Stimulated activated CD4-positive, alpha-beta T cell treated with anti-CD3 and anti-CD28 coated beads, Interleukin-12 subunit alpha, Interleukin-12 subunit beta, amount 100 ng/mL, for 24 hours (primary cell): ENCODE results near the gene MIER2.

ENCODE experiments used
- DNase-seq, 2 experiments: peaks; one replicate each; pipeline ENCODE4 v3.0.0-alpha.2; 2020; ENCODE audit warnings: low read depth in 2 of 2

The MIER2 gene

GRCh38 chr19:307793-308420 lies 36.7 kb downstream of the MIER2 start:
- no peak for DNase-seq

GRCh38 chr19:307111-307531 lies 37.5 kb downstream of the MIER2 start:
- DNase-seq = no peak

DNA sequence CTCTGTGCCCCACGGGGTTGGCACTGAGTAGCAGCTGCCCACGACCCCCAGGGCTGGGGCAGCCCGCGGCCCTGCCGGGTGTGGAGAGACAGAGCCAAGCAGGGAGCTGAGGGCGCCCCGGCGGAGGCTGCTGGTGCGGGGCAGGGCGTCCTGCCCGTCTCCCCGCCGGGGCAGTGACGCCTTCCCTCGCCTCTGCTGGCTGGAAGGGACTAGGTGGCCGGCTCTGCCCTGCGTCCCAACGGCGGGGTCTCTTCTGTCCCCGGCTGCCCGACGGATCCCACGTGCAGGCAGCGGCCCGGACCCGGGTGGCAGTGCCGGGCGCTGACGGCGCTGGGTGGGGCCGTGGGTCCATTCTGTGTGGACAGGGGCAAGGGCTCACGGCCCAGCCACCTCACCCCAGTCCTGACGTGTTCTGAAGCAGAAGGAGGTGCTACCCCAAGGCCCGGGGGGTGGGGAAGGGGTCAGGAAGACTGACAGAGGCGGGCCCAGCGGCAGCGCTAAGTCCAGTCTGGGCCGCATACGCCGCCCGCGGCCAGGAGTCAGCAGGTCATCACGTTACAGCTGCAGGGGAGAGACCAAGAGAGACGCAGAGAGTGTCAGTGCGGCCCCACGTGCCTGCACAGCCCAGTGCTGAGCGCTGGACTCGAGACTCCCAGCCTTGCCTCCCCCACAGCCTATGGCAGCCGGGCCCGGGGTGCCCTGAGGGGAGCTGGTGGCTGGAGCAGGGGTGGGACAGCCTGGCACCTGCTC lies 38.3 kb downstream of the MIER2 start:
- no peak for DNase-seq

- DNase-seq = no peak
Observed at GRCh38 chr19:305240-306150, 39.1 kb downstream of the MIER2 start.

DNA sequence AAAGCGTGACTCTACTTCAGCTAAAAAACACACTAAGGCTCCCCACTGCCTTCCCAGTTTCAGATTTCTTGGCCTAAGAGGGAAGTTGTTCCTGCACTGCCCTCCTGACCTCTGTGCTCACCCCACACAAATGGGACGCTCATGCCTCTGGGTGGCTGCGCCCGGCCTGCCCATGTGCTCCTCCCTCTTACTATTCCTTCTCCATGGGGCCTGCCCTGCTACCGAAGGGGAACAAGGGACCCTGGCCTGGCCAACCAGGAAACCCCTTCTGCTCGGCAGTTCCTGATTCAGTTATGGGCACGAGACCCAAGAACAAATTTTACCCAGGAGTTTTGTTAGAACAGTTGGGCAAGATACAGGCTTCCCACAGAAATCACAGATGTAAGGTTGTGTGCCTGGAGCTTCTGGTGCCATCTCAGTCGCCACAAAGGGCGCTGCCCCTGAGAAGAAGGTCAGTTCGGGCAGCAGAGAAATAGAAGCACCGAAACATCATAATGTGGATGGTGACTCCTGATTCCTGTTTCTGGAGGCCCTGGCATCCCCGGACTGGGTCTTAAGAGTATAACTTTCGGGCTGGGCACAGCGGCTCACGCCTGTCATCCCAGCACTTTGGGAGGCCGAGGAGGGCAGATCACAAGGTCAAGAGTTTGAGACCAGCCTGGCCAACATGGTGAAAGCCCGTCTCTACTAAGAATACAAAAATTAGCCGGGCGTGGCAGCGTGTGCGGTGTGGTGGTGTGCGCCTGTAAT lies 47.9 kb downstream of the MIER2 start:
- DNase-seq = no peak

DNA sequence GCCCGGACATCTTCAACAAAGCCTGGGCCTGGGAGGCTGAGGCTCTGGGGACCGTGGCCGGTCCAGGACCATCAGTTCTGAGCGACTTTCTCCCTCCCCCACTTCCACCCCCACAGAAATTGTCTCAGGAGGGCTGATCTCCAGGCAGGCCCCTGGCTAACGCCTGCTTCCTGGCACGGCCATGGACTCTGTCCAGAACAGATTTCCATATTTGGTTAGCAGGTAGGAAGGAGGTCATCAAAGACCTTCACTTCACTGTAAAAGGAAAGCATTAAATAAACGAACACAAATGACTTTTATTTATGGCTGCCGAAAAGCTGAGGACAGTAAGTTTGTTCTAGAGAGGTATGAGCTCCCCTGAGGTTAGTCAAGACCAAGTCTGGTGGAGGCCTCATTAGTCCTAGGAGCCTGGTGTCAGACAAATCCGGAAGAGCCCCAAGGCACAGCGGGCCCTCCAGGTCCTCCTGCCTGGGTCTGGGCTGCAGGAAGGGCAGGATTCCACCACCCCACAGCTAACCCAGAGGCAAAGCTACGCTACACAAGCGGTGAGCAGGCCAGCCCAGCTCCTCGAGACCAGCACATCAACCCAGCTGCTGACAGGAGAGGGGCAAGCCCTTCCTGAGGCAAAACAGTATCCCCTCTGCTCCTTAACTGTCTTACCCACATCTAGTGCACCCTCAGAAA lies 48.8 kb downstream of the MIER2 start:
- DNase-seq = no peak

- peak in 1 of 2 experiments; percentile 33 for DNase-seq
Observed at GRCh38 chr19:294946-295686, 49.5 kb downstream of the MIER2 start.

- no peak for DNase-seq
Observed at GRCh38 chr19:294341-294945, 50.2 kb downstream of the MIER2 start.

DNA sequence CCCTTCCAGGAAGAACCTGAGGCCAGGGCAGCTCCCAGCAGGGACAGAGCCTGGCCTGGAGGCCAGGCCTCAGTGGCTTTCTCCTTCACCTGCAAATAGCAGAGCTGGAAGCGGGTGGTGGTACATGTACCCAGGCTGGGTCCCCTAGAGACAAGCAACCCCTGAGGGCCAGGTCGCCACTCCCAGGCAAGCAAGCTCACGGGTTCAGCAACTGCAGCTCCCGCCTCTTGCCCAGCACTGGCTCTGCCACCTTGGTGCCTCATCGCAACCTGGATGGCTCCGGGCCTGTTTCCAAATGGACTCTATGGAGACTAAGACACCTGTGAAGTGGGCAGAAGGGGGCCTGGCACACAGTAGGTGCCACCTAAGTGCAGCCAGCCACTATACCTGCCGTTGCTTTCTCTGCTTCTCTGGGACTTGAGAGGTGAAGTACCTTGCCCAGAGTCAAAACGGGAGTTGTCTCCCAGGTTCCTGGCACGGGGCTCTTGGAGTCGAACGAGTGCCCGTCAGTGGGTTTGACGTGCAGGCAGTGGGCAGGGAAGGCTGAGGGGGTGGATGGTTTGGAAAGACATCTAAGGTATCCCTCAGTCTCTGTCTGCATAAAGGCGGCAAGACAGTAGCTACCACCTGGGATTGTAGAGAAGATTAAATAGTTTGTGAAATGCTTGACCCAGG lies 51.0 kb downstream of the MIER2 start:
- DNase-seq = no peak

DNA sequence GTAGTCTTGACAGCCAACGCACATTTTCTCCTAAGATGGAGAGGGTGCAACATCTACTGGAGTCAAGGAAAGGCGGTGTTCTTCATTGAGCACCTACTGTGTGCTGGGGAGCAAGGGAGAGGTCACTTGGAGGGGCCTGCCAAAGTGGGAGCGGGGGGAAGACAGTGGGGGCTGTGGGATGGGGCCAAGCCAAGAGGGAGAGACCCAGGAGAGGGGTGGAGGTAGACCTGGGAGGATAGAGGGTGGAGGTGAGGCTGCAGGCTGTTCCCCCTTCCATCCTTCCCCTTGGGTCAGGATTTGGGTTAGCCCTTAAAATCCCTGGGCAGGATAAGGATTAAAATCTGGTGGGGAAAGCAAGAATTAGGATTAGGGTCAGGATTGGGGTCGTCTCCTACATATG lies 51.6 kb downstream of the MIER2 start:
- no peak for DNase-seq

GRCh38 chr19:292281-292884 lies 52.2 kb downstream of the MIER2 start:
- DNase-seq = no peak

GRCh38 chr19:291561-292280 lies 52.9 kb downstream of the MIER2 start:
- no peak for DNase-seq

DNA sequence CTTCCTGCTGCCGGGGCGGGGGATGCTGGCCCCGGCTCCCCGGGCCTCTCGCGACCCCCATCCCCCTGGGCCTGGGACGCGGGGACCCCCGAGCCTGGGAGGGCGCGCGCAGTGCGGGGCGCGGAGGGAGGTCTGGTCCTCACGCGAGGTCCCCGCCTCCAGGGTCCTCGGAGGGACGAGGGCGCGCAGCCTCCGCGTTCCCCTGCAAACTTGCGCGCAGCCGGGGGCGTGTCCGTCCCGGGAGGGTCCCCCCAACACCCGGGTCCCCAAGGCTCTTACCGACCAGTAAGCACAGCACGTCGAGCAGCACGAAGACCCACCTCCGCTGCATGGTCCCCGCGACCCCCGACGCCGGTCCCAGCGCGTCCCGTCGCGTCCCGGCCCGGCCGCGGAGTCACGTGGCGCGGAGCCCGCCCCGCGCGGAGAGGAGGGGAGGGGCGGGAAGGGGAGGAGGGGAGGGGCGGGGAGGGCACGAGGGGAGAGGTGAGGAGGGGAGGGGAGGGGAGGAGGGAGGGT lies 53.5 kb downstream of the MIER2 start, which contains the start of gene PLPP2:
PLPP2 (minus strand) TSS at position 398 of the 516 bp plus-strand sequence; CDS start at position 331, 67 bp downstream.
- DNase-seq = no peak

- DNase-seq = no peak
Observed at GRCh38 chr19:290372-291005, 54.1 kb downstream of the MIER2 start.

- no peak for DNase-seq
Observed at GRCh38 chr19:289651-290371, 54.8 kb downstream of the MIER2 start.

DNA sequence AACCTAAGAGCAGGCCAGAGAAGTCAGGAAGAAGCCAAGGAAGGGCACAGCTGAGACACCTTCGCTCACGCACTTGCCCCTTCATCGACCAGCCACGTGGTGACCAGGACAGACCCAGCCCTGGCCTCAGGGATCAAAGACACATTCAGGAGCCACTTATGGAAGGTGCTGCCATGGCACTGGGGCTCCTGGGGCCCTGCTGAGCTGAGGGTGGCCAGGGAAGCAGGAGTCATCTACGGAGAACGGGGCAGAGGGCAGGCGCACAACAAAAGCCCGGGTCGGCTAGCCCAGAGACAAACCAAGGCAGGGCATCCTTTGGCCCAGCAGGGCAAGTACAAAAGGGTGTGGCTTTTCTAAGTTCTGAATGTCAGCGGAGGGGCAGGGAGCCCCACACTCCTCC lies 55.7 kb downstream of the MIER2 start:
- no peak for DNase-seq

- no peak for DNase-seq
Observed at GRCh38 chr19:287381-287871, 57.2 kb downstream of the MIER2 start.
